GM12892 (cell line): ENCODE data around the gene ATXN1.

Experiments
- POLR2A ChIP-seq: IDR thresholded peaks from 2 replicates; pipeline ENCODE4 v1.6.1; 2011; ENCODE audit warnings: low read depth, low read length, control low read depth
- TAF1 ChIP-seq: IDR thresholded peaks from 2 replicates; pipeline ENCODE4 v1.6.1; 2011; ENCODE audit warnings: low read depth, mild to moderate bottlenecking, control low read depth, low read length, borderline replicate concordance

GRCh38 chr6:16314296-16314695, 447.0 kb downstream of the ATXN1 start:
- no peak for TF ChIP-seq POLR2A
- TF ChIP-seq TAF1: no peak
